Neural cell (in vitro differentiated cells): Measurements from ENCODE around the gene SAMD4A. TPM values are rescaled to one million over a fixed set of nuclear protein-coding genes. Genes with fewer than 3 reads are reported as not detected.

ENCODE experiments used
- H2AFZ ChIP-seq: fragments of 200-600, 300-800 bp; sonication (generic), shearing (Covaris generic); 2 replicates; pipeline ENCODE4 v1.6.0; 2014; ENCODE audit warnings: low read depth, mild to moderate bottlenecking, antibody characterized with exemption, low read length, moderate library complexity
- H3F3A ChIP-seq: fragments of 200-600 bp; shearing (Covaris generic); 2 replicates; pipeline ENCODE4 v1.6.1; 2016; ENCODE audit warnings: mild to moderate bottlenecking, moderate library complexity, mixed read lengths, antibody characterized with exemption, low read length; ENCODE audit not compliant: insufficient read depth, poor library complexity, severe bottlenecking
- H3K27ac ChIP-seq: fragments of 200-600, 300-800 bp; sonication (generic), shearing (Covaris generic); 2 replicates; pipeline ENCODE4 v1.5.1; 2014; ENCODE audit warnings: mild to moderate bottlenecking, low read length, moderate library complexity
- H3K27me3 ChIP-seq: fragments of 300-800, 200-600 bp; sonication (generic), shearing (Covaris generic); 2 replicates; pipeline ENCODE4 v1.6.0; 2014; ENCODE audit warnings: mild to moderate bottlenecking, low read depth, low read length, moderate library complexity; ENCODE audit not compliant: insufficient read depth
- H3K36me3 ChIP-seq: fragments of 300-800, 200-600 bp; sonication (generic), shearing (Covaris generic); 2 replicates; pipeline ENCODE4 v1.5.1; 2014; ENCODE audit warnings: mild to moderate bottlenecking, antibody characterized with exemption, low read length, moderate library complexity; ENCODE audit not compliant: insufficient read depth
- H3K4me2 ChIP-seq: fragments of 300-800, 200-600 bp; sonication (generic), shearing (Covaris generic); 2 replicates; pipeline ENCODE4 v1.6.0; 2014; ENCODE audit warnings: mild to moderate bottlenecking, low read length
- H3K4me3 ChIP-seq: fragments of 300-800, 200-600 bp; sonication (generic), shearing (Covaris generic); 2 replicates; pipeline ENCODE4 v1.5.1; 2014; ENCODE audit warnings: mild to moderate bottlenecking, low read length, moderate library complexity
- H3K79me2 ChIP-seq: fragments of 200-600 bp; shearing (Covaris generic); replicated peaks from 2 replicates; pipeline ENCODE4 v1.6.0; 2014; ENCODE audit warnings: mild to moderate bottlenecking, low read length, moderate library complexity; ENCODE audit not compliant: insufficient read depth
- H3K9ac ChIP-seq: fragments of 300-800, 200-600 bp; sonication (generic), shearing (Covaris generic); 2 replicates; pipeline ENCODE4 v1.6.1; 2016; ENCODE audit warnings: mild to moderate bottlenecking, low read length, mixed read lengths
- H3K9me2 ChIP-seq: fragments of 200-600 bp; shearing (Covaris generic); 2 replicates; pipeline ENCODE4 v1.6.1; 2016; ENCODE audit warnings: mild to moderate bottlenecking, low read length, mixed read lengths; ENCODE audit not compliant: insufficient read depth
- H3K9me3 ChIP-seq: fragments of 200-600, 300-800 bp; sonication (generic), shearing (Covaris generic); 2 replicates; pipeline ENCODE4 v1.6.1; 2016; ENCODE audit warnings: mild to moderate bottlenecking, mixed run types, low read length, moderate library complexity, mixed read lengths
- H4K20me1 ChIP-seq: fragments of 200-600 bp; shearing (Covaris generic); 2 replicates; pipeline ENCODE4 v1.6.1; 2016; ENCODE audit warnings: mild to moderate bottlenecking, mixed run types; ENCODE audit not compliant: insufficient read depth
- EP300 ChIP-seq: fragments of 450-650 bp; conservative IDR thresholded peaks from 2 replicates; pipeline ENCODE4 v1.6.1; 2014; ENCODE audit warnings: antibody characterized with exemption, mild to moderate bottlenecking, moderate library complexity; ENCODE audit not compliant: poor library complexity, severe bottlenecking
- EZH2 ChIP-seq: fragments of 200-600, 300-800 bp; shearing (Covaris generic), sonication (generic); IDR thresholded peaks from 2 replicates; pipeline ENCODE4 v1.6.1; 2014; ENCODE audit warnings: antibody characterized with exemption, low read length, borderline replicate concordance, mild to moderate bottlenecking; ENCODE audit not compliant: insufficient read depth, poor library complexity, severe bottlenecking
- MXI1 ChIP-seq: fragments of 450-650 bp; conservative IDR thresholded peaks from 2 replicates; pipeline ENCODE4 v1.6.1; 2014; ENCODE audit warnings: antibody characterized with exemption, mild to moderate bottlenecking; ENCODE audit not compliant: poor library complexity, severe bottlenecking
- POLR2AphosphoS5 ChIP-seq: IDR thresholded peaks from 2 replicates; pipeline ENCODE4 v1.6.1; 2012
- RAD21 ChIP-seq: fragments of 450-650 bp; conservative IDR thresholded peaks from 2 replicates; pipeline ENCODE4 v1.6.1; 2014; ENCODE audit warnings: antibody characterized with exemption, mild to moderate bottlenecking, moderate library complexity
- SMC3 ChIP-seq: fragments of 450-650 bp; conservative IDR thresholded peaks from 2 replicates; pipeline ENCODE4 v1.6.1; 2014; ENCODE audit warnings: antibody characterized with exemption, mild to moderate bottlenecking, moderate library complexity; ENCODE audit not compliant: poor library complexity
- TAF1 ChIP-seq: IDR thresholded peaks from 2 replicates; pipeline ENCODE4 v1.6.1; 2012; ENCODE audit warnings: low read depth
- polyA plus RNA-seq: library from polyadenylated mRNA; depleted of rRNA; stranded (reverse); fragments of >200 nt; gene quantifications from 2 replicates; pipeline ENCODE4 v1.2.3, GENCODE V29; 2014
- TF ChIP-seq, protein P1 (sequence below): fragments of 450-650 bp; IDR thresholded peaks from 2 replicates; pipeline ENCODE4 v1.5.1; 2014; ENCODE audit warnings: antibody characterized with exemption, mild to moderate bottlenecking, moderate library complexity; ENCODE audit not compliant: poor library complexity, severe bottlenecking
- TF ChIP-seq, protein P2 (sequence below): IDR thresholded peaks from 2 replicates; pipeline ENCODE4 v1.6.1; 2012; ENCODE audit warnings: borderline replicate concordance

Gene SAMD4A
- polyA plus RNA-seq, 1 donor from 2014 or later = 1.0 TPM

DNA sequence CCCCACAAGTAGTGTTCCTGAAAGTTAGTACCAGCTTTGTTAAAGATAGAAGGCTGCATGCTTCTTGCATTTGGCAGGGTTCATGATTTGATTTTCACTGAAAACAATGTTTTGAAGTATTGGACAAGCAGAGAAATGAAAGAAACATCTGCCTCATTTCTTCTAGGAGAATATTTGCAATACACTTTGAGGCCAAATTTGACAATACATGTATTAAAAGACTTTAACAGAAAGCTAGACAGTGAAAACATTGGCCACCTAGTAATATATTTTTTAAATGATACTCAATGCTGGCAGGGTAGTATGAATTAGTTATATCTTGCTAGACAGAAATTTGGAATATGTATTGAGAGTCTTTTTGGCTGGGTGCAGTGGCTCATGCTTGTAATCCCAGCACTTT is 267.2 kb downstream of the SAMD4A start:
- no peaks in the 10 kb centered on the region for H3K9me3 ChIP-seq
- TF ChIP-seq SMC3 = no peak
- no peak for TF ChIP-seq POLR2AphosphoS5
- TF ChIP-seq, protein P1, sequence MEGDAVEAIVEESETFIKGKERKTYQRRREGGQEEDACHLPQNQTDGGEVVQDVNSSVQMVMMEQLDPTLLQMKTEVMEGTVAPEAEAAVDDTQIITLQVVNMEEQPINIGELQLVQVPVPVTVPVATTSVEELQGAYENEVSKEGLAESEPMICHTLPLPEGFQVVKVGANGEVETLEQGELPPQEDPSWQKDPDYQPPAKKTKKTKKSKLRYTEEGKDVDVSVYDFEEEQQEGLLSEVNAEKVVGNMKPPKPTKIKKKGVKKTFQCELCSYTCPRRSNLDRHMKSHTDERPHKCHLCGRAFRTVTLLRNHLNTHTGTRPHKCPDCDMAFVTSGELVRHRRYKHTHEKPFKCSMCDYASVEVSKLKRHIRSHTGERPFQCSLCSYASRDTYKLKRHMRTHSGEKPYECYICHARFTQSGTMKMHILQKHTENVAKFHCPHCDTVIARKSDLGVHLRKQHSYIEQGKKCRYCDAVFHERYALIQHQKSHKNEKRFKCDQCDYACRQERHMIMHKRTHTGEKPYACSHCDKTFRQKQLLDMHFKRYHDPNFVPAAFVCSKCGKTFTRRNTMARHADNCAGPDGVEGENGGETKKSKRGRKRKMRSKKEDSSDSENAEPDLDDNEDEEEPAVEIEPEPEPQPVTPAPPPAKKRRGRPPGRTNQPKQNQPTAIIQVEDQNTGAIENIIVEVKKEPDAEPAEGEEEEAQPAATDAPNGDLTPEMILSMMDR = no peak
- no peak overlapping the region for H3K4me3 ChIP-seq
- H3K36me3 ChIP-seq = no peaks in the 10 kb centered on the region
- H3K9me2 ChIP-seq = no peaks in the 10 kb centered on the region
- no peak overlapping the region for H2AFZ ChIP-seq
- no peaks in the 10 kb centered on the region for H3K79me2 ChIP-seq
- no peak overlapping the region for H3K4me2 ChIP-seq
- no peaks in the 10 kb centered on the region for H4K20me1 ChIP-seq
- no peak overlapping the region for H3K9ac ChIP-seq
- H3K27ac ChIP-seq = no peak overlapping the region
- no peaks in the 10 kb centered on the region for H3K27me3 ChIP-seq
- H3F3A ChIP-seq = no peaks in the 10 kb centered on the region

DNA sequence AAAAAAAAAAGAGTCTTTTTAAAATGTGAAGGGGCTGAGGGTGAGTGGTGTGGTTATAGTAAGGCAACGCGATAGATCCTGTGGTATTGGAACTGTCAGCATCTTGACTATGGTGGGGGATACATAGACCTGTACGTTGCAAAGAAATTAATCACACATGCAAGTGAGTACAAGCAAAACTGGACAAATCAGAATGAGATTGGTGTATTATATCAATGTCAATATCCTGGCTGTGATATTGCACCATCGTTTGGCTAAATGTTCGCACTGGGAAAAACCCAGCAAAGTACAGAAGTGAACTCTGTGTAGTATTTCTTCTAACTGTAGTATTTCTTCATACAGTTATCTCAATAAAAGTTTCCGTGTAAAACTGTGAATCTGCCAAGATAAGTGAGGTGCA is 267.8 kb downstream of the SAMD4A start:
- Histone ChIP-seq H3K9me3 (no peaks in the 10 kb centered on the region), H3K9ac (no peak overlapping the region), H3F3A (no peaks in the 10 kb centered on the region), H3K9me2 (no peaks in the 10 kb centered on the region), H3K27ac (no peak overlapping the region), H3K4me2 (no peak overlapping the region), H3K27me3 (no peaks in the 10 kb centered on the region), H3K36me3 (no peaks in the 10 kb centered on the region), H2AFZ (no peak overlapping the region), H4K20me1 (no peaks in the 10 kb centered on the region), H3K79me2 (no peaks in the 10 kb centered on the region), H3K4me3 (no peak overlapping the region)
- TF ChIP-seq SMC3 (no peak), TAF1 (no peak), MXI1 (no peak), RAD21 (no peak), POLR2AphosphoS5 (no peak), EP300 (no peak), EZH2 (no peak)
- TF ChIP-seq, protein P2, sequence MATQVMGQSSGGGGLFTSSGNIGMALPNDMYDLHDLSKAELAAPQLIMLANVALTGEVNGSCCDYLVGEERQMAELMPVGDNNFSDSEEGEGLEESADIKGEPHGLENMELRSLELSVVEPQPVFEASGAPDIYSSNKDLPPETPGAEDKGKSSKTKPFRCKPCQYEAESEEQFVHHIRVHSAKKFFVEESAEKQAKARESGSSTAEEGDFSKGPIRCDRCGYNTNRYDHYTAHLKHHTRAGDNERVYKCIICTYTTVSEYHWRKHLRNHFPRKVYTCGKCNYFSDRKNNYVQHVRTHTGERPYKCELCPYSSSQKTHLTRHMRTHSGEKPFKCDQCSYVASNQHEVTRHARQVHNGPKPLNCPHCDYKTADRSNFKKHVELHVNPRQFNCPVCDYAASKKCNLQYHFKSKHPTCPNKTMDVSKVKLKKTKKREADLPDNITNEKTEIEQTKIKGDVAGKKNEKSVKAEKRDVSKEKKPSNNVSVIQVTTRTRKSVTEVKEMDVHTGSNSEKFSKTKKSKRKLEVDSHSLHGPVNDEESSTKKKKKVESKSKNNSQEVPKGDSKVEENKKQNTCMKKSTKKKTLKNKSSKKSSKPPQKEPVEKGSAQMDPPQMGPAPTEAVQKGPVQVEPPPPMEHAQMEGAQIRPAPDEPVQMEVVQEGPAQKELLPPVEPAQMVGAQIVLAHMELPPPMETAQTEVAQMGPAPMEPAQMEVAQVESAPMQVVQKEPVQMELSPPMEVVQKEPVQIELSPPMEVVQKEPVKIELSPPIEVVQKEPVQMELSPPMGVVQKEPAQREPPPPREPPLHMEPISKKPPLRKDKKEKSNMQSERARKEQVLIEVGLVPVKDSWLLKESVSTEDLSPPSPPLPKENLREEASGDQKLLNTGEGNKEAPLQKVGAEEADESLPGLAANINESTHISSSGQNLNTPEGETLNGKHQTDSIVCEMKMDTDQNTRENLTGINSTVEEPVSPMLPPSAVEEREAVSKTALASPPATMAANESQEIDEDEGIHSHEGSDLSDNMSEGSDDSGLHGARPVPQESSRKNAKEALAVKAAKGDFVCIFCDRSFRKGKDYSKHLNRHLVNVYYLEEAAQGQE = no peak
- TF ChIP-seq, protein P1 = no peak
